NT2/D1 (cell line): ENCODE results near the gene STK25.

ENCODE experiments used
- SUZ12 ChIP-seq: IDR thresholded peaks from 2 replicates; pipeline ENCODE4 v1.6.1; 2011; ENCODE audit not compliant: insufficient read length, insufficient read depth; ENCODE audit errors: extremely low read depth
- YY1 ChIP-seq: IDR thresholded peaks from 2 replicates; pipeline ENCODE4 v1.6.1; 2011; ENCODE audit not compliant: insufficient read length, insufficient read depth

GRCh38 chr2:241460631-241461030 is 47.8 kb downstream of the STK25 start:
- no peak for TF ChIP-seq YY1
- TF ChIP-seq SUZ12, result no peak
